K562 (cell line): ENCODE results near the gene SMCHD1. TPM values are rescaled to one million over a fixed set of nuclear protein-coding genes. Genes with fewer than 3 reads are reported as not detected.

ENCODE experiments used
- C11orf30 ChIP-seq: fragments of 450-650 bp; IDR thresholded peaks from 2 replicates; pipeline ENCODE4 v1.6.1; 2016; ENCODE audit warnings: low read depth, mild to moderate bottlenecking
- ETS1 ChIP-seq: conservative IDR thresholded peaks from 2 replicates; pipeline ENCODE4 v1.6.1; 2011; ENCODE audit warnings: low read depth, mild to moderate bottlenecking, low read length; ENCODE audit not compliant: control insufficient read depth
- EZH2 ChIP-seq: IDR thresholded peaks from 2 replicates; pipeline ENCODE4 v1.6.1; 2012; ENCODE audit warnings: low read depth, mild to moderate bottlenecking, inconsistent platforms, low read length, borderline replicate concordance
- RBM34 ChIP-seq: fragments of 200-400 bp; formaldehyde crosslinking; IDR thresholded peaks from 2 replicates; pipeline ENCODE4 v1.6.1; 2018; ENCODE audit warnings: low read length, borderline replicate concordance; ENCODE audit not compliant: insufficient read depth
- RBM39 ChIP-seq: fragments of 200-400 bp; formaldehyde crosslinking; optimal IDR thresholded peaks from 2 replicates; pipeline ENCODE3; 2018; ENCODE audit warnings: low read depth, low read length
- RERE ChIP-seq: sonication (generic); formaldehyde crosslinking; IDR thresholded peaks from 2 replicates; pipeline ENCODE4 v1.8.0; 2023; ENCODE audit warnings: missing genetic modification reagents, mild to moderate bottlenecking, borderline replicate concordance
- SFPQ ChIP-seq: fragments of 200-400 bp; formaldehyde crosslinking; IDR thresholded peaks from 2 replicates; pipeline ENCODE4 v1.6.1; 2017; ENCODE audit warnings: mild to moderate bottlenecking, low read depth, low read length, moderate library complexity
- ZNF133 ChIP-seq: fragments of 250-450 bp; sonication (Bioruptor Pico); IDR thresholded peaks from 2 replicates; pipeline ENCODE4 v1.4.0; 2020; ENCODE audit warnings: mild to moderate bottlenecking
- ZNF175 ChIP-seq: fragments of 200-800 bp; sonication (Bioruptor generic); IDR thresholded peaks from 2 replicates; pipeline ENCODE4 v1.6.1; 2016; ENCODE audit warnings: low read depth, mild to moderate bottlenecking, missing genetic modification characterization, missing compliant biosample characterization
- ZNF316 ChIP-seq: fragments of 450-650 bp; IDR thresholded peaks from 2 replicates; pipeline ENCODE4 v1.6.1; 2016
- ZNF696 ChIP-seq: fragments of 250-450 bp; sonication (Bioruptor Pico); conservative IDR thresholded peaks from 2 replicates; pipeline ENCODE4 v1.4.0; 2020; ENCODE audit warnings: mild to moderate bottlenecking, moderate library complexity
- ZNF766 ChIP-seq: fragments of 200-800 bp; sonication (Bioruptor generic); conservative IDR thresholded peaks from 2 replicates; pipeline ENCODE4 v1.6.1; 2016; ENCODE audit warnings: missing genetic modification characterization, missing compliant biosample characterization
- ZSCAN29 ChIP-seq: fragments of 450-650 bp; IDR thresholded peaks from 2 replicates; pipeline ENCODE4 v1.6.1; 2017
- polyA plus RNA-seq, 8 experiments: library from polyadenylated mRNA; depleted of rRNA in 4 of 8; stranded (reverse) in 5 of 8; unstranded in 3 of 8; fragments of >200 nt; fragmentation: Nextera tagmentation in 2 of 8; fragmentation: Illumina TruSeq in 1 of 8; extraction: Ambion mirVana in 2 of 8; extraction: Trizol in 1 of 8; gene quantifications; 2 replicates each; pipeline versions ENCODE4 v1.2.1 to v1.2.3, GENCODE V29; 2011 to 2014; ENCODE audit warnings: inconsistent platforms in 1 of 8, missing spikeins in 1 of 8
- total RNA-seq, 7 experiments: library from RNA; depleted of rRNA in 6 of 7; stranded (reverse); fragments of >200 nt in 6 of 7; fragmentation: Illumina TruSeq in 2 of 7; extraction: Trizol in 2 of 7; gene quantifications; 2 replicates each; pipeline versions ENCODE4 v1.2.1 to v1.2.3, GENCODE V29; 2011 to 2021; ENCODE audit warnings: low replicate concordance in 1 of 7

SMCHD1 gene
- total and polyA plus RNA-seq, 9 of the 15 experiments (the other 6 are each of a cell fraction or from before 2014, with no cell fraction given): 6.3 to 144 (median 72.7) TPM

GRCh38 chr18:2736823-2737222 is 81.3 kb downstream of the SMCHD1 start (continued):
- TF ChIP-seq RERE (CRISPR knock-in tag): no peak
- TF ChIP-seq EZH2: no peak
- no peak for TF ChIP-seq ZSCAN29
- TF ChIP-seq RBM34: no peak
- peak; percentile 42 for TF ChIP-seq ZNF316
- TF ChIP-seq C11orf30: 0 out of 2 replicates have a peak, but pooled peaks have one; percentile 36
- TF ChIP-seq ZNF696: no peak
- no peak for TF ChIP-seq RBM39
- TF ChIP-seq ETS1: no peak
- no peak for TF ChIP-seq ZNF766 (CRISPR knock-in tag)
- no peak for TF ChIP-seq ZNF133 (CRISPR knock-in tag)
- no peak for TF ChIP-seq ZNF175 (CRISPR knock-in tag)
- no peak for TF ChIP-seq SFPQ
